Cardiac atrium fibroblast (primary cell): ENCODE measurements around the gene STS. TPM values are rescaled to one million over a fixed set of nuclear protein-coding genes. Genes with fewer than 3 reads are reported as not detected.

Source experiments
- total RNA-seq: library from RNA; depleted of rRNA; stranded (reverse); fragments of >200 nt; gene quantifications from 2 replicates; pipeline ENCODE4 v1.2.3, GENCODE V29; 2015

STS gene, protein sequence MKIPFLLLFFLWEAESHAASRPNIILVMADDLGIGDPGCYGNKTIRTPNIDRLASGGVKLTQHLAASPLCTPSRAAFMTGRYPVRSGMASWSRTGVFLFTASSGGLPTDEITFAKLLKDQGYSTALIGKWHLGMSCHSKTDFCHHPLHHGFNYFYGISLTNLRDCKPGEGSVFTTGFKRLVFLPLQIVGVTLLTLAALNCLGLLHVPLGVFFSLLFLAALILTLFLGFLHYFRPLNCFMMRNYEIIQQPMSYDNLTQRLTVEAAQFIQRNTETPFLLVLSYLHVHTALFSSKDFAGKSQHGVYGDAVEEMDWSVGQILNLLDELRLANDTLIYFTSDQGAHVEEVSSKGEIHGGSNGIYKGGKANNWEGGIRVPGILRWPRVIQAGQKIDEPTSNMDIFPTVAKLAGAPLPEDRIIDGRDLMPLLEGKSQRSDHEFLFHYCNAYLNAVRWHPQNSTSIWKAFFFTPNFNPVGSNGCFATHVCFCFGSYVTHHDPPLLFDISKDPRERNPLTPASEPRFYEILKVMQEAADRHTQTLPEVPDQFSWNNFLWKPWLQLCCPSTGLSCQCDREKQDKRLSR
- 8.1 and 8.9 TPM in 2 replicates for total RNA-seq

DNA sequence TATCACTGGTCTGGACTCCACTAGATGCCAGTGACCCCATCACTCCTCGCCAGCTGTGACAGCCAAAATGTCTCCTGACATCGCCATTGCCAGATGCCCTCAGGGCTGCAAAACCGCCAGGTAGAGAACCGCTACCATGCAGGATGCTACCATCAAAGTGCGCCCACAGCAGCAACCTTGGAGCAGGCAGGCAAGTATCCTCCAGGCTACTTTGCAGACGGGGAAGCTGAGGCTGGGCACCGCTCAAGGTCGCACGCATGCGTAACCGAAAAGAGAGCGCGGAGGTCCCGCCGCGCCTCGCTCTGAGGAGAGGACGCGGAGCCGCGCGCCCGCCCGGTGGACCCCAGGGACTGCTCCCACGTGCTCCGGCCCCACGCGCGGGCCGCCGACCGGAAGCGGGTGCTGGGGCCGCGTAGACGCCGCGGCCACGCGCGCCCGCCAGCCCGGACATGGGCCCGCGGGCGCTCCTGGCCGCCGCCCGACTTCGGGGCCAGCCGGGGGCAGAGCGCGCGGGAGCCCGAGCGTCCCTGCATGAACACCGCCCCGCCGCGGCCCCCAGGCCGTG lies at the start of gene STS:
TSS of gene STS (plus strand) at position 300 of the 565 bp plus-strand sequence. CDS start 105,488 bp downstream, outside the sequence.

DNA sequence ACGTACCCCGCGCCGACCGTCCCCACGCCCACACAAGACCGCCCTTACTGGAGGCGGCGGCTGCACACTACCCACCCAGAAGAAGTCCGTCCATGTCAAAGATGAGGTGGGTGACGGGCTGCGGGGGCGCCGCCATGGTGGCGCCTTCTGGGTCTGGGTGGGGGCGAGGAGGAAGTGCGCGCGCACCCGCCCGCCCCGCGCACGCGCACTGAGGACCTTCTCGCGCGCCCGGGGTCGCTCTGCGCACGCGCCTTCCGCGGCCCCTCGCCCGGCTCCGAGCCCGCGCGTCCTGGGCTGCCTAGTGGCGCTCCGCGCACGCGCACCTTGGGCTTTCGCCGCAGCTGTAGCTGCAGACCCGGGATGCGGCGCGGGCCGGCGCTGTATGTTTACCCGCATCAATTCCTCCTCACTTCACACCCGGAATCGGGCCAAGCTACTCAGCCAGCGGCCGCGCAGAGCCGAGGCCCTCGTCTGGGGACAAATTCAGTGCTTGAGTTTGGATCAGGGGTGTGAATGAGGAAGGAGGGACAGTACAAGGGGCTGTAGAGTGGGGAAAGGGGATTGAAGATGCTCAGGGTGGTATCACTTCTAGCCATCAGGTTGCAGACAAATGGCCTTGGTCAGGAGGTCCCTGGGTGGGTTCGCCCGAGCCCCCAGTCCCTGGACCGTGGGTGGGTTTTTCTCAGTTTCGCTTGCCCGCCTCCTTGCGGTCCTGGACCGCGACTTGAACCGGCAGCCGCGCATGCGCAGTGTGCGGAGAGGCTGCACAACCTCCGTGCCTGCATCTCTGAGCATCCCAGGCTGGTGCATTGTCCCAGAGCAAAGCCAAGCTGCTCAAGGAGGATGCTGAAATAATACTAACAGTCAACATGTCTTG lies 704 bp downstream of the STS start, which contains the start of gene PUDP:
TSS of gene PUDP (minus strand) at position 176 of the 877 bp plus-strand sequence. CDS start at position 136, 40 bp downstream.

Other genes starting within 250 kb of the STS start
- gene PUDP, start 441 bp downstream of the STS start, total RNA-seq: 6.3 and 10.0 TPM in 2 replicates